ENCODE measurements around the gene NHERF1. TPM values are rescaled to one million over a fixed set of nuclear protein-coding genes. Genes with fewer than 3 reads are reported as not detected.

Gene NHERF1
- total RNA-seq, 1 experiment from 2014 or later: 218 TPM

GRCh38 chr17:74773871-74774286 lies 25.5 kb downstream of the NHERF1 start:
- H3K9me3 ChIP-seq: no peaks in the 10 kb centered on the region
- BruUV-seq (replicated peaks): no TSS peak
- no peaks in the 10 kb centered on the region for H3K27me3 Mint-ChIP-seq (ENCODE audit: insufficient read depth, unreplicated experiment)
- ChIA-PET POLR2A (interaction anchor here (0.6 to 1.7 kb wide), 5 partner anchors 10 to 79 kb away, joined by 3 to 9 read pairs (median 5); no protein-coding TSS in a partner anchor), CTCF (interaction anchor here (1.3 to 4.8 kb wide), 6 partner anchors 10 to 117 kb away, joined by 6 to 24 read pairs (median 6); partner anchors contain the start of gene RAB37)
- peak overlapping the region; percentile 48 for H3K27ac Mint-ChIP-seq (ENCODE audit: unreplicated experiment)
- peaks cover 73% of the 10 kb centered on the region for H3K36me3 Mint-ChIP-seq (ENCODE audit: insufficient read depth, unreplicated experiment)
- peak in 1 of 2 experiments; percentile 54 for DNase-seq
- peaks cover 38% of the 10 kb centered on the region for H3K4me1 Mint-ChIP-seq (ENCODE audit: low read depth, unreplicated experiment)
- H3K4me3 Mint-ChIP-seq (ENCODE audit: unreplicated experiment): peak overlapping the region; percentile 58
- no peaks in the 10 kb centered on the region for H3K9me3 Mint-ChIP-seq (ENCODE audit: unreplicated experiment)
- H3K4me3 ChIP-seq (ENCODE audit: low read depth, low read length): no peak overlapping the region
- no peak for TF ChIP-seq CTCF (IDR thresholded peaks at IDR 0.05; ENCODE audit: insufficient read depth in 1 of 2, low read depth in 1 of 2, low read length in 1 of 2, severe bottlenecking in 1 of 2, unreplicated experiment in 1 of 2)
- H3K4me1 ChIP-seq: peaks cover 48% of the 10 kb centered on the region
- peaks cover 13% of the 10 kb centered on the region for H3K36me3 ChIP-seq (ENCODE audit: control insufficient read depth, insufficient read depth, low read length)
- no peaks in the 10 kb centered on the region for H3K27me3 ChIP-seq (replicated peaks; ENCODE audit: control insufficient read depth, insufficient read depth, low read length)
- intact Hi-C loops (cut with micrococcal nuclease; ENCODE audit: unreplicated experiment): no loop called here

DNA sequence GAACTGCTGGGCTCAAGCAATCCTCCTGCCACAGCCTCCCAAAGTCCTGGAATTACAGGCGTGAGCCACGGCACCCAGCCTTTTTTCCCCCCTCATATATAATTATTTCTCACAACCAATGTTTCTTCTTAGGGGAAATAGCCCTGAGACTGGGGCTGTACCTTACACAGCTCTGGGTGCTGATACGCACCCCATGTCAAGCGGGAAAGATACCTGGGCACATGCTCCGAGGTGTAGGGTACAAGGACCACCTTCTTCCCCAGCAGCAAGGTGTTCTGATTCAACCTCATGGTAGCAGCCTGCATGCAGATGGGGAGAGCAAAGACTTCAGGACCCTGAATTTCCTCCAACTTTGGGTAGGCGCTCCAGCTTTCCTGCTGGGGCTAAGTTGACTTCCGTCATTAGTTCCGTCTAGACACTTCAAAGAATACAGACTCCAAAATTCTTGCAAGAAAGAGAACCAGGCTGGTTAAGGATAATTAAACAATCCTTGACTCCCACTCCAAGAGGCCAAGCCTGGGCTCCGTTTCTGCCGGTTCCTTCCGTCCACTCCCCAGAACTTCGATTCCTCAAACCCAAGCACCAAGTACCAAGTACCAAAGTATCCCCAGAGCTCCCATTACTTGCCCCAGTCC lies 27.1 kb downstream of the NHERF1 start:
- Mint-ChIP-seq H3K9me3 (ENCODE audit: unreplicated experiment) (no peaks in the 10 kb centered on the region), H3K27ac (ENCODE audit: unreplicated experiment) (peak overlapping the region; percentile 95), H3K36me3 (ENCODE audit: insufficient read depth, unreplicated experiment) (peaks cover 62% of the 10 kb centered on the region), H3K4me1 (ENCODE audit: low read depth, unreplicated experiment) (peaks cover 28% of the 10 kb centered on the region), H3K27me3 (ENCODE audit: insufficient read depth, unreplicated experiment) (no peaks in the 10 kb centered on the region), H3K4me3 (ENCODE audit: unreplicated experiment) (peak overlapping the region; percentile 97)
- Histone ChIP-seq H3K9me3 (no peaks in the 10 kb centered on the region), H3K36me3 (ENCODE audit: control insufficient read depth, insufficient read depth, low read length) (peaks cover 12% of the 10 kb centered on the region), H3K4me1 (peaks cover 32% of the 10 kb centered on the region), H3K4me3 (ENCODE audit: low read depth, low read length) (peak overlapping the region; percentile 80), H3K27me3 (replicated peaks; ENCODE audit: control insufficient read depth, insufficient read depth, low read length) (no peaks in the 10 kb centered on the region)
- TF ChIP-seq CTCF (IDR thresholded peaks at IDR 0.05; ENCODE audit: insufficient read depth in 1 of 2, low read depth in 1 of 2, low read length in 1 of 2, severe bottlenecking in 1 of 2, unreplicated experiment in 1 of 2): no peak
- ChIA-PET POLR2A (interaction anchor here (0.5 to 1.6 kb wide), 4 partner anchors 16 to 125 kb away, joined by 5 to 17 read pairs (median 8); partner anchors contain the start of gene FDXR), CTCF (interaction anchor here (0.6 to 4.8 kb wide), 10 partner anchors 10 to 210 kb away, joined by 3 to 26 read pairs (median 11); partner anchors contain the start of gene RAB37)
- DNase-seq: no peak
- intact Hi-C loops (cut with micrococcal nuclease; ENCODE audit: unreplicated experiment): loop anchor here (2.0 kb wide), 1 partner anchor 15 kb away; no protein-coding TSS in a partner anchor
- BruUV-seq (replicated peaks): TSS peak; percentile 83

DNA sequence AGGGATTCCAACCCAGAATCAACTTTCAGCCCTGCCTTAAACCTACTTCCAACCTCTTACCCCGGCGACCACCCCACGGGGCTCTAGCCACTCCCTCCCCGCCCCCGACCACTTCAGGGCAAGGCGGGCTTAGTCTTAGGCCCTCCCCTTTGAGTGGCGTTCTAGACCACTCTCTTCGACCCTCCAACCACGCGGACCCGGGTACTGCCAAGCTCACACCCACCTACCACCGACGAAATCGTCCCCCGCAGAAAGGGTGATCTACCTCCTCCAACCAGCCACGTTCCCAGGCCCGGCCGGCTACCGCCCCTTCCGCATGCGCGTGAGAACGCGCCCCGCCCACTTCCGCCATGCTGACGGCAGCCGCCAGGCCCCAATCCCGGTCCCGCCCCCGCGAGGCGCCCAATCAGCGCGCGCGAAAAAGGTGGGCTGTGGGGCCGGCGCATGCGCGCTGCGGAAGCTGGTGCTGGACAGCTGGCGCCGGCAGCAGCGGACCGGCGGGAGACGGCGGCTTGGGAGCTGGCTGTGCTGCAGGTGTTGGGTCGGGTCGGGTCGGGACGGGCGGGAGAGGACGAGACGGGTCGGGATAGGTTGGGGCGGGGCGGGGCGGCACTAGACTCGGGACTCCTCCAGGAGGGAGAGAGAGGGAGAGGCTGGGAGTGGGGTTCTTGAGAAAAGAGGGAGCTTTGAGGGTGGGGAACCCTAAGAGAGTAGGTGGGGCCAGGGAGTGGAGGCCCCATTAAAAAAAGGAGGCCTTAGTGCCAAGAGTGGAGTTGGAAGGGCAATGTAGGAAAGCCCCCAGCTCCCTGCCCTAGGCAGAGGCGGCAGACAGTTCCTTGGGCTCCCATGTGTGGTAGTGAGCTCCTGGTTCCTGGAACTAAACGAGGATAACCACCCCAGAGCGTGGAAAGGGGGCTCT lies 27.9 kb downstream of the NHERF1 start, which contains the start of gene NAT9:
Gene NAT9, minus strand, starts transcription at position 302 of the 919 bp plus-strand sequence. CDS start 647 bp downstream, outside the sequence.
- intact Hi-C loops (cut with micrococcal nuclease; ENCODE audit: unreplicated experiment): loop anchor here (2.0 kb wide), 1 partner anchor 16 kb away; no protein-coding TSS in a partner anchor
- Mint-ChIP-seq H3K4me3 (ENCODE audit: unreplicated experiment) (peak within 1 kb of the TSS; percentile 97), H3K27ac (ENCODE audit: unreplicated experiment) (peak within 1 kb of the TSS; percentile 95), H3K9me3 (ENCODE audit: unreplicated experiment) (no peaks in the 10 kb centered on the region), H3K27me3 (ENCODE audit: insufficient read depth, unreplicated experiment) (no peaks in the 10 kb centered on the region), H3K36me3 (ENCODE audit: insufficient read depth, unreplicated experiment) (peaks cover 54% of the 10 kb centered on the region), H3K4me1 (ENCODE audit: low read depth, unreplicated experiment) (peaks cover 22% of the 10 kb centered on the region)
- peak within 1 kb of the TSS; percentile 80 for H3K4me3 ChIP-seq (ENCODE audit: low read depth, low read length)
- DNase-seq: peak; percentile 97 to 100
- no TSS peak for BruUV-seq (replicated peaks)
- ChIA-PET POLR2A (interaction anchor here (0.5 to 1.6 kb wide), 7 partner anchors 16 to 259 kb away, joined by 3 to 17 read pairs (median 5); partner anchors contain the start of genes FDXR and RAB37), CTCF (interaction anchor here (0.6 to 4.8 kb wide), 20 partner anchors 9 to 1829 kb away, joined by 3 to 26 read pairs (median 6); partner anchors contain the start of genes FDXR and RAB37)
- no peak for TF ChIP-seq CTCF (IDR thresholded peaks at IDR 0.05; ENCODE audit: insufficient read depth in 1 of 2, low read depth in 1 of 2, low read length in 1 of 2, severe bottlenecking in 1 of 2, unreplicated experiment in 1 of 2)
- no peaks in the 10 kb centered on the region for H3K27me3 ChIP-seq (replicated peaks; ENCODE audit: control insufficient read depth, insufficient read depth, low read length)
- no peaks in the 10 kb centered on the region for H3K9me3 ChIP-seq
- peaks cover 27% of the 10 kb centered on the region for H3K4me1 ChIP-seq
- H3K36me3 ChIP-seq (ENCODE audit: control insufficient read depth, insufficient read depth, low read length): peaks cover 9% of the 10 kb centered on the region
